Effector memory CD8-positive, alpha-beta T cell (primary cell): ENCODE data around the gene ERC1.

Source experiments
- ATAC-seq: fragments of 150-1000 bp; cut with Tn5 transposase; replicated peaks from 2 replicates; pipeline ENCODE4 v1.10.0; 2021; ENCODE audit warnings: mild to moderate bottlenecking, moderate library complexity
- DNase-seq, 3 experiments: peaks; one replicate each; pipeline ENCODE4 v3.0.0; 2021
- H3K27ac Mint-ChIP-seq, 2 donors: one replicate each; pipeline ENCODE4 v1.8.0; 2022; ENCODE audit warnings: mild to moderate bottlenecking in 2 of 2, mixed read lengths in 2 of 2, moderate library complexity in 2 of 2
- H3K27me3 Mint-ChIP-seq, 2 donors: one replicate each; pipeline ENCODE4 v1.8.0; 2022; ENCODE audit warnings: mixed read lengths in 2 of 2
- H3K36me3 Mint-ChIP-seq: one replicate; pipeline ENCODE4 v1.8.0; 2022; ENCODE audit warnings: mild to moderate bottlenecking, moderate library complexity, mixed read lengths; ENCODE audit not compliant: insufficient read depth
- H3K4me1 Mint-ChIP-seq, 2 donors: one replicate each; pipeline ENCODE4 v1.8.0; 2022; ENCODE audit warnings: low read depth in 2 of 2, mixed read lengths in 2 of 2
- H3K4me3 Mint-ChIP-seq, 2 donors: one replicate each; pipeline ENCODE4 v1.8.0; 2022; ENCODE audit warnings: mild to moderate bottlenecking in 2 of 2, mixed read lengths in 2 of 2, moderate library complexity in 2 of 2
- H3K9me3 Mint-ChIP-seq, 2 donors: one replicate each; pipeline ENCODE4 v1.8.0; 2022; ENCODE audit warnings: mixed read lengths in 2 of 2
- total RNA-seq, 9 experiments: gene quantifications; one replicate each; lab custom pipeline; 2026; lab: John Stamatoyannopoulos, UW

Gene ERC1
- total RNA-seq: 27.7 to 114 (median 57.5) reads per million in 9 experiments

GRCh38 chr12:990661-991349, at the start of gene ERC1:
ERC1 (plus strand) TSS chr12:991223; CDS start chr12:1027904, 36,681 bp downstream.
- Mint-ChIP-seq H3K27me3 (no peaks in the 10 kb centered on the region), H3K36me3 (peaks cover 18% of the 10 kb centered on the region), H3K4me1 (peaks cover 11 to 31% of the 10 kb centered on the region in 2 donors), H3K4me3 (peak within 1 kb of the TSS; percentile 89 to 94), H3K9me3 (no peaks in the 10 kb centered on the region), H3K27ac (peak within 1 kb of the TSS; percentile 94)
- ATAC-seq: peak; percentile 81
- DNase-seq: peak; percentile 71 to 82 (median 78)

GRCh38 chr12:943051-943450, 48.0 kb upstream of the ERC1 start:
- DNase-seq: no peak
- Mint-ChIP-seq H3K4me3 (no peak overlapping the region), H3K4me1 (peaks cover 8 to 35% of the 10 kb centered on the region in 2 donors), H3K27ac (peak overlapping the region in 1 of 2 donors; percentile 16), H3K9me3 (no peaks in the 10 kb centered on the region), H3K27me3 (no peaks in the 10 kb centered on the region), H3K36me3 (peaks cover 36% of the 10 kb centered on the region)
- ATAC-seq: no peak

GRCh38 chr12:944211-944610, 46.8 kb upstream of the ERC1 start:
- H3K4me1 Mint-ChIP-seq: peaks cover 14 to 43% of the 10 kb centered on the region in 2 donors
- no peak overlapping the region for H3K4me3 Mint-ChIP-seq

GRCh38 chr12:946212-946611, 44.8 kb upstream of the ERC1 start:
- Mint-ChIP-seq H3K27me3 (no peaks in the 10 kb centered on the region), H3K27ac (peak overlapping the region in 1 of 2 donors; percentile 23), H3K4me3 (no peak overlapping the region), H3K9me3 (no peaks in the 10 kb centered on the region), H3K4me1 (peaks cover 19 to 31% of the 10 kb centered on the region in 2 donors), H3K36me3 (peaks cover 43% of the 10 kb centered on the region)
- DNase-seq: no peak
- ATAC-seq: no peak

More at GRCh38 chr12:944211-944610, 46.8 kb upstream of the ERC1 start:
- ATAC-seq (no peak), DNase-seq (no peak)
- peaks cover 37% of the 10 kb centered on the region for H3K36me3 Mint-ChIP-seq
- no peaks in the 10 kb centered on the region for H3K9me3 Mint-ChIP-seq
- H3K27ac Mint-ChIP-seq: peak overlapping the region; percentile 41 to 54
- no peaks in the 10 kb centered on the region for H3K27me3 Mint-ChIP-seq

- peaks cover 41% of the 10 kb centered on the region for H3K36me3 Mint-ChIP-seq
- H3K27me3 Mint-ChIP-seq: no peaks in the 10 kb centered on the region
- peak overlapping the region; percentile 7 to 36 for H3K4me3 Mint-ChIP-seq
- DNase-seq: no peak
- peaks cover 19 to 31% of the 10 kb centered on the region in 2 donors for H3K4me1 Mint-ChIP-seq
- peak overlapping the region; percentile 55 to 73 for H3K27ac Mint-ChIP-seq
- no peaks in the 10 kb centered on the region for H3K9me3 Mint-ChIP-seq
- ATAC-seq: no peak
These were observed 44.4 kb upstream of the ERC1 start for GRCh38 chr12:946631-947030.

GRCh38 chr12:948238-948637, 42.8 kb upstream of the ERC1 start:
- H3K4me3 Mint-ChIP-seq: peak overlapping the region; percentile 94 to 96
- peaks cover 37% of the 10 kb centered on the region for H3K36me3 Mint-ChIP-seq
- H3K4me1 Mint-ChIP-seq: peaks cover 19 to 31% of the 10 kb centered on the region in 2 donors
- ATAC-seq (no peak), DNase-seq (no peak)
- peak overlapping the region in 1 of 2 donors; percentile 6 for H3K27ac Mint-ChIP-seq
- no peaks in the 10 kb centered on the region for H3K9me3 Mint-ChIP-seq
- no peaks in the 10 kb centered on the region for H3K27me3 Mint-ChIP-seq

- Mint-ChIP-seq H3K4me3 (peak within 1 kb of the TSS; percentile 94 to 96), H3K4me1 (peaks cover 19 to 22% of the 10 kb centered on the region in 2 donors), H3K27me3 (no peaks in the 10 kb centered on the region), H3K36me3 (peaks cover 27% of the 10 kb centered on the region), H3K27ac (peak within 1 kb of the TSS; percentile 79 to 89), H3K9me3 (no peaks in the 10 kb centered on the region)
- DNase-seq: peak; percentile 94 to 96 (median 95)
- peak; percentile 85 for ATAC-seq
These were observed 41.4 kb upstream of the ERC1 start, which contains the start of gene RAD52 for GRCh38 chr12:949453-950191. RAD52 (minus strand) TSS chr12:949694; CDS start chr12:933058, 16,636 bp downstream.

- no peaks in the 10 kb centered on the region for H3K27me3 Mint-ChIP-seq
- ATAC-seq (no peak), DNase-seq (no peak)
- H3K4me1 Mint-ChIP-seq: peaks cover 19% of the 10 kb centered on the region in 2 donors
- H3K9me3 Mint-ChIP-seq: no peaks in the 10 kb centered on the region
- H3K4me3 Mint-ChIP-seq: peak overlapping the region; percentile 3 to 96
- peak overlapping the region; percentile 79 to 89 for H3K27ac Mint-ChIP-seq
- peaks cover 27% of the 10 kb centered on the region for H3K36me3 Mint-ChIP-seq
These were observed 39.8 kb upstream of the ERC1 start for GRCh38 chr12:951176-951575.

GRCh38 chr12:953776-954175, 37.2 kb upstream of the ERC1 start:
- no peak for ATAC-seq
- no peak overlapping the region for H3K27ac Mint-ChIP-seq
- H3K36me3 Mint-ChIP-seq: peaks cover 23% of the 10 kb centered on the region
- H3K27me3 Mint-ChIP-seq: no peaks in the 10 kb centered on the region
- H3K9me3 Mint-ChIP-seq: no peaks in the 10 kb centered on the region
- DNase-seq: no peak
- H3K4me3 Mint-ChIP-seq: no peak overlapping the region
- peaks cover 5 to 8% of the 10 kb centered on the region in 2 donors for H3K4me1 Mint-ChIP-seq

- Mint-ChIP-seq H3K36me3 (peaks cover 14% of the 10 kb centered on the region), H3K27me3 (no peaks in the 10 kb centered on the region), H3K27ac (no peak overlapping the region), H3K4me1 (peaks cover 0 to 4% of the 10 kb centered on the region in 2 donors), H3K9me3 (no peaks in the 10 kb centered on the region), H3K4me3 (no peak overlapping the region)
- DNase-seq: no peak
- no peak for ATAC-seq
These were observed 36.3 kb upstream of the ERC1 start for GRCh38 chr12:954741-955140.

GRCh38 chr12:955939-956338, 35.1 kb upstream of the ERC1 start:
- DNase-seq: no peak
- Mint-ChIP-seq H3K36me3 (peaks cover 4% of the 10 kb centered on the region), H3K4me1 (no peaks in the 10 kb centered on the region), H3K4me3 (no peak overlapping the region), H3K27me3 (no peaks in the 10 kb centered on the region), H3K27ac (no peak overlapping the region), H3K9me3 (no peaks in the 10 kb centered on the region)
- ATAC-seq: no peak

- no peak overlapping the region for H3K27ac Mint-ChIP-seq
- ATAC-seq: no peak
- no peaks in the 10 kb centered on the region for H3K27me3 Mint-ChIP-seq
- H3K36me3 Mint-ChIP-seq: peaks cover 2% of the 10 kb centered on the region
- no peaks in the 10 kb centered on the region for H3K9me3 Mint-ChIP-seq
- DNase-seq: no peak
- peaks cover 3 to 7% of the 10 kb centered on the region in 2 donors for H3K4me1 Mint-ChIP-seq
- H3K4me3 Mint-ChIP-seq: no peak overlapping the region
These were observed 32.4 kb upstream of the ERC1 start for GRCh38 chr12:958588-959123.

- H3K27me3 Mint-ChIP-seq: no peaks in the 10 kb centered on the region
- peaks cover under 1 to 4% of the 10 kb centered on the region in 2 donors for H3K4me1 Mint-ChIP-seq
- H3K27ac Mint-ChIP-seq: no peak overlapping the region
- no peaks in the 10 kb centered on the region for H3K9me3 Mint-ChIP-seq
- peaks cover 3% of the 10 kb centered on the region for H3K36me3 Mint-ChIP-seq
- ATAC-seq (no peak), DNase-seq (no peak)
- no peak overlapping the region for H3K4me3 Mint-ChIP-seq
These were observed 24.3 kb upstream of the ERC1 start for GRCh38 chr12:966724-967123.
